SK-N-MC (cell line): ENCODE data around the gene KXD1.
A peak's percentile ranks its signal among the peaks of the same experiment; 100 is the strongest.

Experiments
- DNase-seq: peaks from one replicate; pipeline ENCODE4 v3.0.0-alpha.2; 2011; ENCODE audit warnings: low read depth, low spot score
- H3K27ac ChIP-seq: fragments of 200-600 bp; sonication (generic); 2 replicates; pipeline ENCODE4 v1.5.1; 2016; ENCODE audit warnings: mixed run types
- H3K36me3 ChIP-seq: fragments of 200-600 bp; sonication (generic); 2 replicates; pipeline ENCODE4 v1.6.1; 2017; ENCODE audit warnings: antibody characterized with exemption, low read length, mixed read lengths; ENCODE audit not compliant: insufficient read depth
- H3K4me3 ChIP-seq: fragments of 200-600 bp; sonication (generic); 2 replicates; pipeline ENCODE4 v1.5.1; 2016
- H3K9ac ChIP-seq: fragments of 200-600 bp; sonication (generic); 2 replicates; pipeline ENCODE4 v1.8.0; 2017; ENCODE audit warnings: mixed run types, mixed read lengths; ENCODE audit not compliant: insufficient read length
- H3K9me3 ChIP-seq: fragments of 200-600 bp; sonication (generic); 2 replicates; pipeline ENCODE4 v1.6.1; 2017; ENCODE audit warnings: low read depth, mild to moderate bottlenecking, antibody characterized with exemption, low read length, moderate library complexity, mixed read lengths
- EZH2 ChIP-seq: fragments of 200-600 bp; sonication (generic); IDR thresholded peaks from one replicate; pipeline ENCODE4 v1.6.1; 2017; ENCODE audit warnings: antibody characterized with exemption
- FOXP2 ChIP-seq: optimal IDR thresholded peaks from 2 replicates; pipeline ENCODE3; 2011; ENCODE audit warnings: mild to moderate bottlenecking, moderate library complexity; ENCODE audit not compliant: insufficient read depth; ENCODE audit errors: extremely low read length, control extremely low read depth
- POLR2AphosphoS5 ChIP-seq: IDR thresholded peaks from 2 replicates; pipeline ENCODE4 v1.6.1; 2012; ENCODE audit warnings: mild to moderate bottlenecking, low read depth, low read length, borderline replicate concordance

KXD1 gene

DNA sequence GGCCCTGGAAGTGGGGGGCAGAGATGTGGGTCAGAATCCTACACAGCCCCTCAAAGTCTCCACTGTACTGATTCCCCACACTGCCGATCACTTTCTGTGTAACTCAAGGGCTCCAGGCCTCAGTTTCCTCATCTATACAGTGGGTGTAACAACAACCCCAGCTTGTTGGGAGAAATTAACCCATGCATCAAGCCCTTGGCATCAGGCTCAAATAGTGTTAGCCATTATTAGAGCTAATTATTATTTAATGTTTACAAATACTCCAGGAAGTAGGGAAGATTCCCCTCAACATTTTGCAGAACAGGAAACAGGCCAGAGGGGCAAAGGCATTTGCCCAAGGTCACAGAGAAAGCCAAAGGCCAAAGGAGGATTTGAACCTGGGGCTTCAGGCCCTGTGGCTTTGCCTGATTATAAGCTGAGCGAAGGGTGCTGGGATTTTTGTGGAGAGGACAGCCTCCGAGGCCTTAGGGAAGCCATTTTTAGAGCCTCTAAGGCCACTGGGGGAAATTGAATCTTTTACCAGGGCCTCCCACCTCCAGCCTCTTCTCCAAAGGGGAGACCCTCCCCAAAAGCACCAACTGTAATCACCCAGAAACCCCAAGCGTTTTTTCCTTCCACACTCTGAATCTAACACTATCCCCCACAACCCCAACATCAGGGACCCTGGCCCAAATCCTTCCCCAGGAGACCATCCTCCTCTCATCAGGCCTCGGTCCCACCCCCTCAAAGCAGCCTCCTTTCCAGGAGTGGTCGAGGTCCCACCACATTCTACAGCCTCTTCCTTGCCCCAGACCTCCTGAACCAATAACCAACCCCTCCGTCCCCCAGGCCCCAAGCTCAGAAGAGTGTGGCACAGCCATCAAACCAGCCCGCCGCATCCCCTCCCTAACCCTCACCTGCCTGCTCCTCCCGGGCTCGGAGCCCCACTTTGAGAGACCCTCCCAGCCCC is 15.4 kb upstream of the KXD1 start:
- Histone ChIP-seq H3K36me3 (peaks cover 32% of the 10 kb centered on the region), H3K9ac (peak overlapping the region; percentile 79), H3K27ac (peak overlapping the region; percentile 79), H3K9me3 (no peaks in the 10 kb centered on the region), H3K4me3 (peak overlapping the region; percentile 85)
- TF ChIP-seq EZH2 = no peak
- no peak for TF ChIP-seq POLR2AphosphoS5
- TF ChIP-seq FOXP2 = no peak
- no peak for DNase-seq

DNA sequence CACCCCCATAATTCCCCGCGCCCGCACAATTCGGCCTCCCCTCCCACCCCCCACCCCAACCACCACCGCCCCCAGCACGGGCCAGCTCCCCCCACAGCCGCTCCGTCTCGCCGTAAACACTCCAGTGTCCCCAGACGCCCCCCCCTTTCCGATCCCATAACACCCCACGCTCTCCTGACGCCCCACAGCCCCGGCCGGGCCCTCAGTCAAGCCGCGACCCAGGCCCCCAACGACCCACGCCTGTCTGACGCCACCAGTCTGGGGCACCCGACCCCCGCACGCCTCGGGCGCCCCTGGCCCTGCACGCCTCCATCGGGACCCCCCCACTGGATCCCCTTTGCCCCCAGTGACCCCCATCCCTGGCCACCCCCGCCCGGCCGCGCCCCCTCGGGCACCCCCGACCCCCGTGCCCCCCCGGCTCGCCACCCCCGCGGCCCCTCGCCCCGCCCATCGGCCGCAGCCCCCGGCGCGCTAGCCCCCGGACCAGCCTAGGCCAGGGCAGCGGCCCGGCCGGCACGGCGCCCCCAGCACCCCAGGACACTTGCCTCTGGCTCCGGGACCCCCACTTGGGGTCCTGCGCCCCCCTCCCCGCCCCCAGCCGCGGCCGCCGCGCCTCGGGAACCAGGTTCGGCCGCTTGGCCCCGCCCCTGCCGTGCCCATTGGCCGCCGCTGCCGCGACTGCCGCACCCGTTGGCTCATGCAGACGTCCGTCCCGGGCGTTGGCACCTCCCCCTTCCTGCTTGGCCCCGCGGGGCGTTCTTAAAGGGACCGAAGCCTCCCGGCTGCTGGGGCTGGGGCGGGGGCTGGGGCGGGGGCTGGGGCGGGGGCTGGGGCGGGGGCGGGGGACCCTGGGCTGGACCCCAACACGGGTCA is 14.5 kb upstream of the KXD1 start, which contains the start of gene FKBP8:
TSS of gene FKBP8 (minus strand) at position 633 of the 873 bp plus-strand sequence. CDS start 1,603 bp downstream, outside the sequence.
- TF ChIP-seq FOXP2 (peak; percentile 53), POLR2AphosphoS5 (no peak), EZH2 (no peak)
- Histone ChIP-seq H3K27ac (peak within 1 kb of the TSS; percentile 79), H3K4me3 (peak within 1 kb of the TSS; percentile 85), H3K9me3 (no peaks in the 10 kb centered on the region), H3K36me3 (peaks cover 27% of the 10 kb centered on the region), H3K9ac (peak within 1 kb of the TSS; percentile 81)
- DNase-seq = no peak

DNA sequence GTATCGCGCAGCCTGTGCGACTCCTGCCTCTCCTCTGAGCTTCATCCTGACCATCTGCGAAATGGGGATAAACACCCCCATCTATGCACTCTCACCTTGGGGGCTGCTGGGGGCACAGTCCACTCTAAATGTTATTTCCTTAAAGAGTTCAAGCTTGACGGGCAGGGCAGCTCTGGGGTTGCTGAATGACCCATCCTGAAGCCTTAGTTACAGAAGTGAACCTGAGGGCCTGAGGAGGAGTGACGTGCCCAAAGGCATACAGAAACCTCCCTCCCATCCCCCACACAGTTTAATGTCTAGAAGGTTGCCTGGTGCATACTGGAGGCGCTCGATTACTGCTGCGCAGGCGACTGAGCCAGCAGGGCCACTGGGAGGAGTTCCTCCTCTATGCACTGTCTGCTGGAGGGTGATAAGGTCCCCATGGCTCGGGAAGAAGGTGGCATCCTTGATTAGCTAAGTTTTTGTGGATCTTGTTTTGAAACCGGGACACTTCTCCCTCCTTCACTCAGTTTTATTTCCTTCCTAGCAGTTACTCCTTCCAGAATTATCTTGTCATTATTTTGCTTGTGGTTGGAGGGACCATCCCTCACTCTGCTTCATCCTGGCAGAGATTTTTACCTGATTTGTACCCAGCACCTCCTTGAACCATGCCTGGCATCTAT is 13.7 kb upstream of the KXD1 start:
- no peak for TF ChIP-seq POLR2AphosphoS5
- TF ChIP-seq FOXP2 = no peak
- TF ChIP-seq EZH2 = no peak
- peaks cover 27% of the 10 kb centered on the region for H3K36me3 ChIP-seq
- H3K9me3 ChIP-seq = no peaks in the 10 kb centered on the region
- H3K4me3 ChIP-seq = peak overlapping the region; percentile 85
- H3K27ac ChIP-seq = peak overlapping the region; percentile 4; the same call in 1 of the 2 replicates
- H3K9ac ChIP-seq = peak overlapping the region; percentile 59
- no peak for DNase-seq

DNA sequence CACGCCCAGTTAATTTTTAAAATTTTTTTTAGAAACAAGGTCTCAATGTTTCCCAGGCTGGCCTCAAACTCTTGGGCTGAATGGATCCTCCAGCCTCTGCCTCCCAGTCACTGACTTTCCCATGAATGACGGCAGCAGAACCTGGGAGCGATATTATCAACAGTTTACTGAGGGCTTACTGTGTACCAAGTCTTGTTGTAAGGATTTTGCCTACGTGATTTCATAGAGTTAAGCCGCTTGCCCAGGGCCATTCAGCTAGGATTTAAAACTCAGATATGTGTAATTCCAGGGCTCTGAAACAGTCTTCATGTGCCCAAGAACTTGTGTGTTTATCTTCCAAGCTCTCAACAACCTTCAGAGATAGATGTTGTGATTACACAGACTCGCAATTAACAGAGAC is 6.0 kb upstream of the KXD1 start:
- TF ChIP-seq FOXP2 (no peak), EZH2 (no peak), POLR2AphosphoS5 (no peak)
- no peak overlapping the region for H3K4me3 ChIP-seq
- H3K9me3 ChIP-seq = no peaks in the 10 kb centered on the region
- peak overlapping the region; percentile 46; the same call in 1 of the 2 replicates for H3K27ac ChIP-seq
- DNase-seq = no peak
- H3K9ac ChIP-seq = no peak overlapping the region
- no peaks in the 10 kb centered on the region for H3K36me3 ChIP-seq

DNA sequence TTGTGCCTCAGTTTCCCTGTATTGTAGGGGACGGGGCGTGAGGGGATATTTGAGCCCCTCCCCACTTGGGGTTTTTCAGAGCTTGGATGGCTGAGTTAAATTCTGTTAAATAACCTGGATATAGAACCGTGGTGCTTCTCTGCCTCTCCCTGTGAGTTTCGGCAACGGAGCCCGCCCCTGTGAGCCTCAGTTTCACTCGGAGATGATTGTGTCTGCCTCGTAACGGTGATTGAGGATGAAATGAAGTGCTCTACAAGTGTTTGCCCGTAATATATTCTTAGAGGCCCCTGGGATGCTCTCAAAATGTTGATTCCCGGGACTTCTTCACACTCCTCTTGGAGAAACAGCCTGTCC is 509 bp downstream of the KXD1 start:
- no peaks in the 10 kb centered on the region for H3K9me3 ChIP-seq
- H3K4me3 ChIP-seq = peak overlapping the region; percentile 95
- peaks cover 14% of the 10 kb centered on the region; the same call in 1 of the 2 replicates for H3K36me3 ChIP-seq
- peak overlapping the region; percentile 72 for H3K27ac ChIP-seq
- no peak for TF ChIP-seq FOXP2
- no peak for TF ChIP-seq EZH2
- no peak for TF ChIP-seq POLR2AphosphoS5
- DNase-seq = no peak
- peak overlapping the region; percentile 98 for H3K9ac ChIP-seq

DNA sequence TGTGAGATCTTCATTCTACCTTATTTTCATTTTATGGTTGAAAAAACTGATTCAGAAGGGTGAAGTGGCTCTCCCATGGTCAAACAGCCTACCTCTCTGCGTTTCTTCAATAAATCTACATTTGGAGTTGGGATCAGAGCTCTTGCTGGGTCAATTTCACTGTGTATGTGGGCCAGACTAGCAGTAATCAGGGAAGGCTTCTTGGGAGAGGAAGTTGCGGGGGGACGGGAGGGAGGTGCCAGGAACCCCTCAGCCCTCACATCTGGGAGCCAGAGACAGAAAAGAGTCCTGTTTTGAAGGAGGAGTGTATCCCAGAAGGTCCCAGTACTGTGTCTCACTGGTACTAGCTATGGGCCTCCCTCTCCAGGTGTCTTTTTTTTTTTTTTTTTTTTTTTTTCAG is 934 bp downstream of the KXD1 start:
- DNase-seq = no peak
- TF ChIP-seq FOXP2 (no peak), EZH2 (no peak), POLR2AphosphoS5 (no peak)
- peaks cover 16% of the 10 kb centered on the region; the same call in 1 of the 2 replicates for H3K36me3 ChIP-seq
- H3K4me3 ChIP-seq = peak overlapping the region; percentile 95
- peak overlapping the region; percentile 72 for H3K27ac ChIP-seq
- no peaks in the 10 kb centered on the region for H3K9me3 ChIP-seq
- peak overlapping the region; percentile 98 for H3K9ac ChIP-seq

DNA sequence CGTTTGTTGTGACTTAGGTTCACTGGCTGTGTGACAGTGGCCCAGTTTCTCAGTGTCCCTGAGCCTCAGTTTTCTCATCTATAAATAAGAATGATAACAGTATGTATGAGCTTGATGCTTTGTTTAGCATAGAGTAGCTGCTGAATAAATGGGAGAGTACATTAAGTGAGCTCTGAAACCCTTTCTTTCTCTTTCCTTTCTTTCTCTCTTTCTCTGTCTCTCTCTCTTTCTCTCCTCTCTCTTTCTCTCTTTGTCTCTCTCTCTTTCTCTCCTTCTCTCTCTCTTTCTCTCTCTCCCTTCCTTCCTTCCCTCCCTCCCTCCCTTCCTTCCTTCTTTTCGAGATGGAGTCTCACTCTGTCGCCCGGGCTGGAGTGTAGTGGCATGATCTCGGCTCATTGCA is 2.0 kb downstream of the KXD1 start:
- TF ChIP-seq POLR2AphosphoS5 = no peak
- TF ChIP-seq FOXP2 = no peak
- no peak for TF ChIP-seq EZH2
- Histone ChIP-seq H3K27ac (no peak overlapping the region), H3K36me3 (peaks cover 25% of the 10 kb centered on the region; the same call in 1 of the 2 replicates), H3K9ac (peak overlapping the region; percentile 33), H3K4me3 (no peak overlapping the region), H3K9me3 (no peaks in the 10 kb centered on the region)
- no peak for DNase-seq
